Activated CD8-positive, alpha-beta memory T cell treated with anti-CD3 and anti-CD28 coated beads for 4 hours (primary cell): Measurements from ENCODE around the gene TRIP12.
"Not testable (repeated sequence)": the region's sequence is repeated elsewhere in the genome, so short reads cannot be mapped to it uniquely, and the experiment has no call there.

ENCODE experiments used
- DNase-seq, 2 donors: peaks; one replicate each; pipeline ENCODE4 v3.0.0-alpha.2; 2020; ENCODE audit warnings: low read depth in 2 of 2

The TRIP12 gene

DNA sequence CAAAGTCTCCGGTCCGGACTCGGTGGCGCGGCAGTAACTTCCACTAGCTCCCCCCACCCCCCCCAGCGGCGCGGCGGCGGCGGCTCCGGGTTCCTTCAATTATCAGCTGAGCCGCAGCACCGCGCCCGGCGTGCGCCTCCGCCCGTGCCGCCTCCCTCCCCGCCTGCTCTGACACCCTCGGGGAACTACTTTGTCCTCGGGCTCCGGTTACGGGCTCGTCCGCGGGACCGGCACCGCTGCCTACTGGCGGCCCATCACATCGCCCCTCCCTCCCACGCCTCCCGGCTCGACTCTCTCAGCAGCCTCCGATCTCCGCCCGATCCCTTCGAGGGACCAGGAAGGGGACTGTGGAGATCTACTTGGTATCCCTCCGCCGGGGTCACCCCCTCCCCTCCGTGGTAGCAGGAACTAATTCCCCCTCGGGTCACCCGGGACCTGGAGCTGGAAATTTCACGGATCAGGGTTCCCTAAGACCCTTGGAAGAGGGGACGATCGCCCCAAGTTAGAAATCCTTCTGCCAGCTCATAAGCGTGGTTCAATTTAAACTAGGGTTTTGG, at the start of gene TRIP12:
Gene TRIP12 (minus strand): TSS at position 118 of the 557 bp plus-strand sequence. CDS start 41,930 bp downstream, outside the sequence.
- peak; percentile 74 to 77 for DNase-seq

DNA sequence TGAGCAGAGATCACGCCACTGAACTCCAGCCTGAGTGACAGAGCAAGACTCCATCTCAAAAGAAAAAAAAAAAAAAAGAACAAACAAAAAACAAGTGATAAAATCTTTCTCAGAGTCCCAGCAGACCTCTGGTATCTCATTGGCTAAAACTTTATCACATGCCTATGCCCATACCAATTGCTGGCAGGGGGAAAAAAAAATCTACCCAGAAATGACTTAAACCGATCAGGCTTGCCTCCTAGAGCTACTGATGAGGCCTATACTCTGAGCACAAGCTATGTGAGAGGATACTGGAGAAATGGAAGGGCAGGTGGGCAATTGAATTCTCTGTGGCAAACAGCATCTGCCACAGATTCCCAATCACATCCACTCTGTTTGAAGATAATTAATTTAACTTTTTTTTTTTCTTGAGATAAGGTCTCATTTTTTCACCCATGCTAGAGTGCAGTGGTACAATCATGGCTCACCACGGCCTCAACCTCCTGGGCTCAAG, 49.5 kb upstream of the TRIP12 start:
- DNase-seq = no peak

DNA sequence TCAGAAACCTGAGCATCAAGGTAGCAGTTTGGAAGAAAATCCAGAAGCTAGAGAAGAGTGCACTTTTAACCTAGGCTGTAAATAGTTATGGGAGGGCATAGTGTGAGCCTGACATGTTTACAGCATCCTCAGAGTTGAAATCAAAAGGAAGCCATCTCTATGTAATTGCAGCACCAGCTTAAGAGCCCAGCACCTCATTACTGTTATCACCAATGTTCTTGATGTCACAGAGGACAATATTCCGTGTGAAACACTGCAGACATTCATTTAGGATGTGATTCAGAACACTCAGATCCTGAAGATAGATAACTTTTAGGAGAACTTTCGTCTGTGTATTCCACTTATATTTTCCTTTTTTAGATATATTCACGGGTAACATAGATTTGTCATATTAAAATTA, 48.6 kb upstream of the TRIP12 start:
- no peak for DNase-seq

DNA sequence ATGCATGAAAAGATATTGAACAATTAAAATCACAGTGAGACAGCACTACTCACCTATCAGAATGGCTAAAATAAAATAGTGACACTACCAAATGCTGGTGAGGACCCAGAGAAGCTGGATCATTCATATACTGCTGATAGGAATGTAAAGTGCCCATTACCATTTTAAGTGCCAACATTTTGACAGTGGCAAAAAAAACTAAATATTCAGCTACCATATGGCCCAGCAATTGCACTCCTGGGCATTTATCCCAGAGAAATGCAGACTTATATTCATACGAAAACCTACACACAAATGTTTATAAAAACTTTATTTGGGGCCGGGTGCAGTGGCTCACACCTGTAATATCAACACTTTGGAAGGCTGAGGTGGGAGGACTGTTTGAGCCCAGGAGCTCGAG, 48.1 kb upstream of the TRIP12 start:
- no peak for DNase-seq

DNA sequence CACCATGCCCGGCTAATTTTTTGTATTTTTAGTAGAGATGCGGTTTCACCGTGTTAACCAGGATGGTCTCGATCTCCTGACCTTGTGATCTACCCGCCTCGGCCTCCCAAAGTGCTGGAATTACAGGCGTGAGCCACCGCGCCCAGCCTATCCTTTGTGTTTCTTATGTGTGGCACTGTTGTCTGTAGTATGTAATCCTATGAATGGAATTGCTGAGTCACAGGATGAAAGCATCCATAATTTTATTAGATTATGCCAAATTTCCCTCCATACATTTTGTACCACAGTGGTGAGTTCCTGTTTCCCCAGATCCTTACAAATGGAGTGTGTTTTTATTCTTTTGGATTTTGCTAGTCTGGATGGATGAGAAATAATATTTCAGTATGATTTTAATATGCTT, 41.8 kb upstream of the TRIP12 start:
- not testable (repeated sequence) for DNase-seq

DNA sequence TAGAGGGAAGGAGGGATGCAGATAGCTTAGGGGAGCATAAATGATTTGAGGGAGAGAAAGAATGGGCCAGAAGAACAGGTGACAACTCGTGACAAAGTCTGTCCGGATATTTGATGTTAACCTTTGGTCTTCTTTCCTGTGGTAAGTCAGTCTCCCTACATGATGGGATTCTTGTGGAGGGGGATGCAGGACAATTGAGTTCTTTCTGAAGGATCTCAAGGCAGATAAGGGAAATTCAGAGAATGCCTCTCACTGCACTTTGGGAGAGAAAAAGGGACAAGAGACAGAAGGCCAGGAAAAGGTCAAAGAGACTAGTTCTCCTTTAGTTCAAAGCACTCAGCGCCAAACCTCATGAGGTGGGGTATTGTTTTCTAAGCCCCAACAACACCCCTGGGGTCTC, 34.7 kb upstream of the TRIP12 start:
- DNase-seq = no peak

DNA sequence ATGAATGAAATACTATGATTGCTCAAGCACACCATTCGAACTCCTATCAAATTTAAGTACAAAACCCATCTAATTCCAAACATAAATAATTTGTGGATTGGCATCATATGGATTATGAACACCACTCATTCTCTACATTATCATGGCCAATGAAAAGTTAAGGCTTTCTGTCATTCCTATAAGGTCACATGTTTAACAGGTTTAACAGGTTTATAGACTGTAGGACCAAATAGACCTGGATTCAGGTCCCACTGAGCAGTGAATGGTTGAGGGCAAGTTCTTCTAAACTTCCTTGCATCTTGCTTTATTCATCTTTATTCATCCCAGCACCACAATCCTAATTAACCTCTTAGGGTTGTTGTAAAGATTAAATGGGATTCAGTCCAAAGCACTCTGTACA, 33.9 kb upstream of the TRIP12 start:
- no peak for DNase-seq

DNA sequence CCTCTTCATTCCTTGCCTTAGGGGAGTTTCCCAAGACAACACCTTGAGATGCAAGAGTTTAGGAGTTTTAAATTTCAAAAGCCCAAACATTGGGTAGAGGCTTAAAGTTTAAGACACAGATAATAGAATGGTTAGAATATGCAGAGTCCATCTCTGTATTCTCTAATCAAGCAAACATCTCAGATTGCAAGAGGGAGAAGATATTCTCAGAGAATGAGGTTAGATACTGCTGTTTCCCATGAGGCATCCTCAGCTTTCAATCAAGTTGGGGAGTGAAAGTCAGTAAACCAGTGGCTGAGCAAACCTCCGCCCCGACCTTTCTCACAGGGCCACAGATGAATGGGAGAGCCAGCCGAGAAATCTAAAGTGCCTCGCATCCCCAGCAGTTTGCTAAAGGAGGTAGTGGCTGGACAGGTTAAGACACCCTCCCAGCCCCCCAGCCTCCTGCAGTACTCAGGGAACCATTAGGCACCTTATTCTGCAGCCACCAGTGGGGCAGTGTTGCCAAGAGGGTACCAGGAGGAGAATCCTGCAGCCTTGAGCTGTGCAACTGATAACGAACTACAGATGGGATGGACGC, 30.5 kb upstream of the TRIP12 start:
- no peak for DNase-seq

DNA sequence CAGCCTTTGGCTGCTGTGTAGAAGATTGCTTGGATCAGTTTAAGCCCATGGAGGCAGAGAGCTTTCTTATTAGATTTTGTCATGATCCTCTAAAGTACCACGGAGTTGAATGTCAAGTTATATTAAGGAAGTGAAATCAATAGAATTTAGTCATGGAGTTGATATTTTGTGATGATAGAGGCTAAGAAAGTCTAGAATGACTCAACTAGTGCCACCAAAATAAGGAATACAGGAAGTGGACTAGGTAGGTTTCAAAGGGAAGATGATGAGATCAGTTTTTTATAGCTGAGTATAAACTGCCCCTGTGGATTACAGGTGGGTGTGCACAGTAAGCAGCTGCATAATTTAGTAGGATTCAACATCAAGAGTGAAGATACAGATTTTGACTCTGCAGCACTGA, 25.7 kb upstream of the TRIP12 start:
- no peak for DNase-seq

DNA sequence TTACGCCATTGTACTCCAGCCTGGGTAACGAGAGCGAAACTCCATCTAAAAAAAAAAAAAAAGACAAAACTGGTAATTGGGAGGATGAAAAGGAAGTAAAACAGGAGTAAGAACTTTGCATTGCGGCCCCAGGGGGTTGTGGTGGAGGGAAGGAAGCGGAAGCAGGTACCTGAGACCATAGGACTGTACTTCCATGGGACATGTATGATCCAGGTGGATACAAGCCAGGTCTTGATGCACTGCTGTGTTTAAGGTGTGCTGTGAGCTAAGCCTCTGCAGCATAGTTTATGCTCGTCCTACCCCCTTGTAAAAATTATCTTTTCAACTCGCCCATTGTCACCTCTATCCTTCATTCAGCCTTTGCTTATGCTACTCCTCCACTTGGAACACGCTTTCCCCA, 24.2 kb upstream of the TRIP12 start:
- no peak for DNase-seq

DNA sequence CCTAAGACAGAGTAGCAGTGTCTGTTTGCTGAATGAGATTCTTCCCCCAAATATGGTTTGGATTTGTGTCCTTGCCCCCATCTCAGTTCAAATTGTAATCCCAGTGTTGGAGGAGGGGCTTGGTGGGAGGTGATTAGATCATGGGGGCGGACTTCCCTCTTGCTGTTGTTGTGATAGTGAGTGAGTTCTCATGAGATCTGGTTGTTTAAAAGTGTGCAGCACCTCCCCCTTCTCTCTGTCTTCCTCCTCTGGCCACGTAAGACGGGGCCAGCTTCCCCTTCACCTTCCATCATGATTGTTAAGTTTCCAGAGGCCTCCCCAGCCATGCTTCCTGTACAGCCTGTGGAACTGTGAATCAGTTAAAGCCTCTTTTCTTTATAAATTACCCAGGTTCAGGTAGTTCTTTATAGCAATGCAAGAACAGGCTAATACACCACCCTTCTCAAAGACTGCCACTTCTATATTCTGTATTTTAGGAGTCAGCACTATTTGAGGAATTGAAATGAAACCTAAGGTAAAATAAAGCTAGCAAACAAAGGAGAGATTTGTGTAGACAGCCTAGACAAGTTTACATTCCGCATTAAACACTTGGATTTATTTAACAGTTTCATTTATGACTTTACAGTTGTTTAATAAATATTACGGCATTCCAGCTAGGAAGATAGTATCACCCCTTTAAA, 22.1 kb upstream of the TRIP12 start:
- DNase-seq = no peak

DNA sequence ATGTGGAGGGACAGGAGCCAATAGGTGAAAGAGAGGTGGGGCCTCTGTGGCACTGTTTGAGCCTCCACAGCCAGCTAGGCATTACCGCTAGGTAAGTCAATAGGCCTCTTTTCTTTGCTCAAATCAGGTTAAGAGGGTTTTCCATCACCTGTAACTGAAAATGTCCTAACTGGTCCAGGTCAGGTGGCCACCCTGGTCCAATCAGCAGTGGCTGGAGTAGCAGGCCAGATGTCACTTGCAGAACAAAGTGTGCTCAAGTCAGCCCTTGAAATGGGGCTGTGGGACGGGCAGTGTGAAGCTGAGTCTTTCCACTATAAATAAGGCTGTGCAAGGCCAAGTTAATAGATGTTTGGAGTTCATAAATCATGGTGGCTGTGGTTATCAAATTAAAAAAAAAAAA, 21.4 kb upstream of the TRIP12 start:
- no peak for DNase-seq

DNA sequence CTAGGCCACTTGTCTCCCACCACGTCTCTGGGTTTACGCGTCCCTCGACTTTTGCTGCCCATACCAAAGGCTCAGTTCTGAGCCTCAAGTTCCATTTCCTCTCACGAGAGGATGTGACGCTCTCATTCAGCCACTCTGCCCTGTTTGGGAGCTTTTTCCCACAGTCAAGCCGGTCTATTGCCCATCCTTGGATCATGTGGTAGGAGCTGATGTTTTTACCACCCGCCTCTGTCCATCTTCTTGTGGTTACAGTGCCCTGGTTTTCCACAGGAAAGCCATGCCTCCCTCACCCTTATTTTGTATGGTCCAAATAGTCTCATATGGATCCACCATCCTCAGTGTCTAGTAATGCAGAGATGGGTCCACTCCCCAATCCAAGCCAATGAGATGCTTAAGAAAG, 20.9 kb upstream of the TRIP12 start:
- DNase-seq = no peak

DNA sequence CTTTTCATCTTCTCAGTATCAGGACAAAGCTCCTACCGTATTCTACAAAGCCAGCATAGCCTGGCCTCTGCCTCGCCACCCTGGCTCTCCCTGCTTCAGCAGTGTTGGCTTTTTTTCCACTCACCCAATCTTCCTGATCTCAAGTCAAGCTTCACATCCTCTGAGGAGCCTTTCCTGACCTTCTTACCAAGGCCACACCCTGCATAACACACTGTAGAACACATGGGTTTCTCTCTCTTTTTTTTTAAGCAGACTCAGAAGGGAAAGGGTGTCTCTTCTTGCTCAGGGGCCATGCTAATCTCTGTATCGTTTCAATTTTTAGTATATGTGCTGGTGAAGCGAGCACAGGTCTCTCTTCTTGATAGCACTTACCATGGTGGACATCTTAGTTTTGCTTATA, 15.7 kb upstream of the TRIP12 start:
- no peak for DNase-seq

DNA sequence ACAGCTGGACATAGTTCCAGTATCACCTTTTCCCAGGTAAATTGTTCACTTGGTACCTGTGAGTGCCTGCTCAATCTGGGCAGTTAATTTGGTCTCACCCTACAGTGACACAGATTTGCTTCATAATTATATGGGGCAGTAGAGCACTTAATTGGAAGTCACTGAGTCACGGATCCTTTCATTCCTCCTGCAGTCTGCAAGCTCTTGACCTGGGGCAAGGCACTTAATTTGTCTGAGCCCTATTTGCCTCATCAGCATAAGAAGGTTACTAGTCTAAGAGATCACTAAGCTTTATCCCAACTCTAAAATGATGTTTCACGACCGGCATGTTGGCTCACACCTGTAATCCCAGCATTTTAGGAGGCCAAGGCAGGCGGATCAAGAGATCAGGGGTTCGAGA, 9.4 kb upstream of the TRIP12 start:
- DNase-seq = no peak

DNA sequence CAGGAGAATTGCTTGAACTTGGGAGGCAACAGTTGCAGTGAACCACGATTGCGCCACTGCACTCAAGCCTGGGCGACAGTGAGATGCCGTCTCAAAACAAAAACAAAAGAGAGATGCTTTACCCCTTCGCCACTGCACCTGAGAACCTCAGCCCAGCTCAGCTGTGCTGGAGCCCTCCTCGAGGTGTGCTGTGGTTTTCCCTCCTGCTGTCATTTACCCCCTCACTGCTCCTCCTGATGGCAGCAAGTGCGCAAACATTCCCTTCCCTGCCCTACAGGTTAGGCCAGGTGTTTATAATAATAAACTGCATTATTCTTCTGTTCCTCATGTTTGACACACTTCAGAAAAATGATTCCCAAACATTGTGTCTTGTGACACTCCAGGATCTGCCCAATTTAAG, 8.8 kb upstream of the TRIP12 start:
- DNase-seq = no peak

DNA sequence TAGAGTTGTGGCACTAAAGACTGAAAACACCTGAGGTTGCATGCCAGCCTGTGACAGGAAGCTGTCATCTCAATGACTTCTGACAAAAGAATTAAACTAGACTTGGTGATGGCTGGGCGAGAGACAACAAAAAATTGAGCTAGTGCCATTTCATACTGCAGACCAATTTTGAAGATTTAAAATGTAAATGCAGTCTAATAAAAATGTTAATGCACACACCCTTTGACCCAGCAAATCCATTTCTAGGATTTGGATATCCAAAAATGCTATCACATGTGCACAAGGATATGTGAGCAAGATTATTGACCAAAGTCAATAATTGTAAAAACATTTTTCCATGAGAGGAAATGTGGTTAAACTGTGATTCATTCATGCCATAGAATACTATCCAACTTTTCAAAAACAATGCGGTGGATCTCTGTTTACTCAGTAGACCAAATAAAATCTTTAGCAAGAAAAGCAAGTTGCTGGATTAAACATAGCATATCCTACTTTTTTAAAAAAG, 6.1 kb upstream of the TRIP12 start:
- no peak for DNase-seq

DNA sequence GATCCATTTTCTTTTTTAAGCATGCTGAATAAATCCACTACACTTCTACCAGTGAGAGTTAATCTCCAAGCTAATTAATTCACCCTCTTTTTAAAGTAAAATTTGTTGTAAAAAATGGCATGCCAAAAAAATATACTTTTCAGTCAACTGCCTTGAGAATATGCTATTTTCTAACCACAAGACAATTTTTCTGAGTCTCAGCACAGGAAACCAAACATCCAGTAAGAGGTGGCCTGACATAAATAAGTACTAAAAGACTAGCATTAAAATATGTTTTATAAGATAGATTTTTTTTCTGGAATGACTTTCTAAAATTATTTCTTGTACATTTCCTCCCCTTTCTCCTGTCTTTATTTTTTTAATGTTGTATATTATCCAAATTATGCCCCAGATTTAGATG, 3.4 kb upstream of the TRIP12 start:
- no peak for DNase-seq

DNA sequence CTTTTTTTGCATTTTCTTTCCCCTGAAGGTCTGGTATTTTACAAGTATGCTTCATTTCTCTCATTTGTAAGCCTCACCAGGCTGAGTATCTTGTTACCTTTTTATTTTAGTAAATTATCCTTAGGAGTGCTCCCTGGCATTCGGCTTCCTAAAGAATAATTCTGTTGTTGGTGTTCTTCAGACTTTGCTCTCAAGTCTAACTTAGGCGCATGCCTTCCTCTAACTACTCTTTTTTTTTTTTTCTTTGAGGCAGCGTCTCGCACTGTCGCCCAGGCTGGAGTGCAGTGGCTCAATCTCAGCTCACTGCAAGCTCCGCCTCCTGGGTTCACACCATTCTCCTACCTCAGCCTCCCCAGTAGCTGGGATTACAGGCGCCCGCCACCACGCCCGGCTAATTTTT, 2.7 kb upstream of the TRIP12 start:
- DNase-seq = not testable (repeated sequence)

DNA sequence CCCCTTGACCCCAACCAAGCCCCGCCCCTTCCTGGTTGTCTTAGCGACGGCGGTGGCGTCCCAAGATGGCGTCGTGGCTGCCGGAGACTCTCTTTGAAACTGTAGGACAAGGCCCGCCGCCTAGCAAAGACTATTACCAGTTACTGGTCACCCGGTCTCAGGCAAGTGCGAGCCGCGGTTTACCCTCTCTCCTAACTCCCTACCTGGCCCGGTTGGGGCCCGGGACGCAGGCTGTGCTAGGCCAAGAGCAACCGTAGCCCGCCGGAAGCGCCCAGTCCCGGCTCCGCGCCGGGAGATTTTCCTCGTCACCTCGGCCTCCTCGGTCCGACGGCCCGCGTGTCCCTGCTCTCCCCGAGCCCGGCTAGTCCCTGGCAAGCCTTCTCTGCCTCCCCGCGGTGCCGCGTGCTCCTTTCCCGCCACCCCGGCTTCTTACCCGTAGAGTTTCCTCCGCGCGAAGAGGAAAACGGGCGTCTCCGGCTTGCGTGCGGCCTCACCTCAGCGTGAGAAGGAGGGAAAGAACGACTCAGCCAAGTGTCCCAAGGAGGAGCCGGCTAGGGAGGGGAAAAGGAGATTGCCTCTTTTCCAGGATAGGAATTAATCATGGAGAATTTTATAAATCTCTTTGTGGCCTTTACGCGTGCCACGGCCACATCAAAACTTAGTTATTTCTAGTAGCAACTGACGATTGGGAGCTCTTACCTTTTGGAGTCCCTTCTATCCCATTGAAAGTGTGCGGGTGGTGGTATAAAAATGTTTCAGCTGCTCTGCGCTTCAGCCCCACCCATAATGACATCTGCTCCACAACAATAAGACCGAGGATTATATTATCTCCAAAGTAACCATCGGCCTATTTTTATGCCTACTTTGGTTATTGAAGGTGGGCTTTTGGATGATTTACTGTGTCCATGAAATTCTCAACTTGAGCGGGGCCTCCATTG, 909 bp upstream of the TRIP12 start, which contains the start of gene FBXO36:
Gene FBXO36 (plus strand): TSS at position 55 of the 938 bp plus-strand sequence. CDS start 11 bp downstream, at position 66.
- DNase-seq = peak; percentile 75 to 76

DNA sequence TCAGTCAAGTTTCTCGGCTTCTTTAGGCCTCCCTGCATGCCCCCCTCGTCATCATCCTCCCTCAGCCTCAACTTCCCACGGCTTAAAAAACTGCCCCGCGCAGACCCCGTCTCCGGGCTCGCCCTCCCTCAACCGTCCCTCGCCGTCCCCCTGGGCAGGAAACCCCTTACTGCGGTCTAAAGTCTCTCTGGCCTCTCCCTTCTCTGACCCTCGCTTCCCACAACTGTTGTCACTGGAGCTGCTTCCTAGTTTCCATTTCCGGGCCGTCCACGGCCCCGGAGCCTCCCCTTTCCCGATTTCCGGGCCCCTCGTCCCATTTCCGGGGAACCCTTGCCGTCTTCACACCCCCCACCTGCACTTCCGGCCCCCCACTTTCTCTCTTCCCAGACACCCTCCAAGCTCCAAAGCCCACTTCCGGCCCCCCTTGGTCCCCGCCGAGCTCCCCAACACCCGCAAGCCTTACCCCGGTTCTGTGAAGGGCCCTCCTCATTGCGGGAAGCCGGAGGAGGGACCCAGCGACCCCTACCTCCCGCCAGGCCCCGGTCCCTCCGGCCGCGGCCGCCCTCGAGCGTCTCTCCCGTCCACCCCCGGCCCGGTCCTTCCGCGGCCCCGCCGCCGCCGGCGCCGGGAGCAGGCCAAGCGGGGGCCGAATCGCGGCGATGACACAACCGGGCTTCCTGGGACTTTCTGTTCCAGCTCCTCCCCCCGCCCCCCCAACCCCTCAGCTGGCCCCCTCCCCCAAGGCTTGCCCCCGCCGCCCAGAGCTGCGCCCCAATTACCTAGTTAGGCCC, 513 bp downstream of the TRIP12 start:
- DNase-seq = peak; percentile 36 to 55
